ENCODE data around the gene SURF1.

SURF1 gene

GRCh38 chr9:133352635-133353340 is 3.5 kb downstream of the SURF1 start:
- WGBS, 2 experiments: 93 to 94% methylated on average over 8 of the region's 8 CpGs
- Histone ChIP-seq H3K9me3 (ENCODE audit: control insufficient read depth, low read length) (no peaks in the 10 kb centered on the region), H3K36me3 (ENCODE audit: control insufficient read depth, insufficient read depth, low read length) (peaks cover 24% of the 10 kb centered on the region), H3K27ac (ENCODE audit: insufficient read depth, low read depth, low read length, poor library complexity, severe bottlenecking) (no peak overlapping the region), H3K4me3 (ENCODE audit: insufficient read depth, low read depth, low read length) (no peak overlapping the region), H3K27me3 (ENCODE audit: control insufficient read depth, insufficient read depth, low read length, poor library complexity, severe bottlenecking) (no peaks in the 10 kb centered on the region), H3K4me1 (ENCODE audit: control insufficient read depth, insufficient read depth, low read length) (peaks cover 8% of the 10 kb centered on the region)

DNA sequence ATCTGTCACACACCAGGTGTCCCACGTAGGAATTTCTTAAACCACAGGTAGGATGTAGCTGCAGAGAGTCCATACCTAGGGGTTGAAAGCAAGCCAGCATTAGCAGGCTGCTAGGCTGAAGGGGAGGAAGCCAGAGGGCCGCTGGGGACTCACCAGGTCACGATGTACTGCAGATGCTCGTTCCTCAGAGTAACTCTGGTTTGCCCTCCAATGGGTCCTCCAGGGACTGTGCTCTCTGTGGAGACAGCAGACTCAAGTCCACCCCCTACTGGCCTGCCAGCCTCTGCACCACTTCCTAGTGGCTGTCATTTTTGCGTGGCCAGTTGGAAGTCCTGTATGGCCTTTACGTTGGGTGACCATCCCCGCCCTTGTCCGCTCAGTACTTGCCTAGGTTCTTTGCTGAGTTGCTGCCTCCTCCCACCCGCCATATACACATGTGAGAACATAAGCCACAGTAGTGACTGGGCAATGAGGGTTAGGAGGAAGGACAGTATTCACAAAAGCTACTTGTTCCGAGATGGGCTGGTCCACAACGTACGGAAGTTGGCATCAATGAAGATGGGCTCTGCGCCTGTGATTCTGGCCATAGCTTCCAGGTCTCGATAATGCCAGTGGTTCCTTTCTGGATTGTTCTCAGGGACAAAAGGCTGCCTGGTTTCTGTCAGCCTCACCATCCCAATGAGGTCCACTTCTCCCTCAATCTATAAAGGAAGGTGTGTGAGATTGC is 4.2 kb downstream of the SURF1 start:
- no peak overlapping the region for H3K27ac ChIP-seq (ENCODE audit: insufficient read depth, low read depth, low read length, poor library complexity, severe bottlenecking)

GRCh38 chr9:133351526-133351907 is 4.8 kb downstream of the SURF1 start:
- Histone ChIP-seq H3K4me3 (ENCODE audit: insufficient read depth, low read depth, low read length) (no peak overlapping the region), H3K27me3 (ENCODE audit: control insufficient read depth, insufficient read depth, low read length, poor library complexity, severe bottlenecking) (no peaks in the 10 kb centered on the region), H3K4me1 (ENCODE audit: control insufficient read depth, insufficient read depth, low read length) (peaks cover 3% of the 10 kb centered on the region), H3K9me3 (ENCODE audit: control insufficient read depth, low read length) (no peaks in the 10 kb centered on the region), H3K36me3 (ENCODE audit: control insufficient read depth, insufficient read depth, low read length) (peaks cover 24% of the 10 kb centered on the region), H3K27ac (ENCODE audit: insufficient read depth, low read depth, low read length, poor library complexity, severe bottlenecking) (no peak overlapping the region)
- 96% methylated on average over 3 of the region's 3 CpGs for WGBS, 2 experiments

More for the DNA sequence above, 4.2 kb downstream of the SURF1 start:
- Histone ChIP-seq H3K4me1 (ENCODE audit: control insufficient read depth, insufficient read depth, low read length) (peaks cover 1% of the 10 kb centered on the region), H3K9me3 (ENCODE audit: control insufficient read depth, low read length) (no peaks in the 10 kb centered on the region), H3K4me3 (ENCODE audit: insufficient read depth, low read depth, low read length) (no peak overlapping the region), H3K36me3 (ENCODE audit: control insufficient read depth, insufficient read depth, low read length) (peaks cover 24% of the 10 kb centered on the region), H3K27me3 (ENCODE audit: control insufficient read depth, insufficient read depth, low read length, poor library complexity, severe bottlenecking) (no peaks in the 10 kb centered on the region)
- 87% methylated on average over 14 of the region's 14 CpGs for WGBS, 2 experiments

- Histone ChIP-seq H3K27me3 (ENCODE audit: control insufficient read depth, insufficient read depth, low read length, poor library complexity, severe bottlenecking) (no peaks in the 10 kb centered on the region), H3K36me3 (ENCODE audit: control insufficient read depth, insufficient read depth, low read length) (peaks cover 32% of the 10 kb centered on the region), H3K9me3 (ENCODE audit: control insufficient read depth, low read length) (no peaks in the 10 kb centered on the region), H3K4me3 (ENCODE audit: insufficient read depth, low read depth, low read length) (no peak overlapping the region), H3K27ac (ENCODE audit: insufficient read depth, low read depth, low read length, poor library complexity, severe bottlenecking) (no peak overlapping the region), H3K4me1 (ENCODE audit: control insufficient read depth, insufficient read depth, low read length) (peaks cover 7% of the 10 kb centered on the region)
- 91 to 93% methylated on average over 15 of the region's 15 CpGs for whole genome bisulfite sequencing, 2 experiments
Measured at GRCh38 chr9:133349965-133350616, 6.2 kb downstream of the SURF1 start.

DNA sequence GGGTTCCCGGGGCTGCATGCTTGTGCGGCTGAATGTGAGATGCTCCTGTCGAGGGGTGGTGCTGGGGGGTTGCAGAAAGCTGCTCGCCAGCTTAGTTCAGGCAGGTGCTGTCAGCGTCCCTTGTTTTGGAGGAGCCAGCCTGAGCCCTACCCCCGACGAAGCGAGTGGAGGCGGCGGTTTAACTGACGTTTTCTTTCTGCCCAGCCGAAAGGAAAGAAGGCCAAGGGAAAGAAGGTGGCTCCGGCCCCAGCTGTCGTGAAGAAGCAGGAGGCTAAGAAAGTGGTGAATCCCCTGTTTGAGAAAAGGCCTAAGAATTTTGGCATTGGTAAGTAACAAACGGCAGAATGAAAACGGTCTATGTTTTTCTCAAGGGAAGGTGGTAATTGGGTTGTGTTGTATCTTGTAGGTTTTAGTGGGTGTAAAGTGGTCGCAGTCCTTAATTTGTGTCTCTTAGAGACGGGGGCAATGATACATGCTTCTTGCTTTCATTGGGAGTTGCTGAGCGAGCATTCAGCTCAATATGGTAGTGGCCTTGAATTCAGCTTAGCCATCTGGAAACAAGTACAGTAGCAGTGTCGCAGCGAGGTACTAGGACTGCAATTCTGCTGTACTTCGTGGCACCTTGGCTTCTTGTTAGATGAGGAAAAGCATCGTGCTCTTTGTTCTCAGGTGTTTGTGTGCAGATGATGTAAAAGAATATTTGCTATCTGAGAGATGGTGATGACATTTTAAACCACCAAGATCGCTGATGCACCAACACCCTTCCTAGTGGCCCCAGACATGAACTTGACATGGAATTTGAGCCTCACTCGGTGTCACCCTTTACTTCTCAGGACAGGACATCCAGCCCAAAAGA is 7.3 kb downstream of the SURF1 start:
- Histone ChIP-seq H3K27me3 (ENCODE audit: control insufficient read depth, insufficient read depth, low read length, poor library complexity, severe bottlenecking) (no peaks in the 10 kb centered on the region), H3K36me3 (ENCODE audit: control insufficient read depth, insufficient read depth, low read length) (peaks cover 43% of the 10 kb centered on the region), H3K27ac (ENCODE audit: insufficient read depth, low read depth, low read length, poor library complexity, severe bottlenecking) (peak overlapping the region; percentile 87), H3K4me3 (ENCODE audit: insufficient read depth, low read depth, low read length) (peak overlapping the region; percentile 98), H3K4me1 (ENCODE audit: control insufficient read depth, insufficient read depth, low read length) (peaks cover 7% of the 10 kb centered on the region), H3K9me3 (ENCODE audit: control insufficient read depth, low read length) (no peaks in the 10 kb centered on the region)
- 19 to 23% methylated on average over 25 of the region's 25 CpGs for WGBS, 2 experiments

DNA sequence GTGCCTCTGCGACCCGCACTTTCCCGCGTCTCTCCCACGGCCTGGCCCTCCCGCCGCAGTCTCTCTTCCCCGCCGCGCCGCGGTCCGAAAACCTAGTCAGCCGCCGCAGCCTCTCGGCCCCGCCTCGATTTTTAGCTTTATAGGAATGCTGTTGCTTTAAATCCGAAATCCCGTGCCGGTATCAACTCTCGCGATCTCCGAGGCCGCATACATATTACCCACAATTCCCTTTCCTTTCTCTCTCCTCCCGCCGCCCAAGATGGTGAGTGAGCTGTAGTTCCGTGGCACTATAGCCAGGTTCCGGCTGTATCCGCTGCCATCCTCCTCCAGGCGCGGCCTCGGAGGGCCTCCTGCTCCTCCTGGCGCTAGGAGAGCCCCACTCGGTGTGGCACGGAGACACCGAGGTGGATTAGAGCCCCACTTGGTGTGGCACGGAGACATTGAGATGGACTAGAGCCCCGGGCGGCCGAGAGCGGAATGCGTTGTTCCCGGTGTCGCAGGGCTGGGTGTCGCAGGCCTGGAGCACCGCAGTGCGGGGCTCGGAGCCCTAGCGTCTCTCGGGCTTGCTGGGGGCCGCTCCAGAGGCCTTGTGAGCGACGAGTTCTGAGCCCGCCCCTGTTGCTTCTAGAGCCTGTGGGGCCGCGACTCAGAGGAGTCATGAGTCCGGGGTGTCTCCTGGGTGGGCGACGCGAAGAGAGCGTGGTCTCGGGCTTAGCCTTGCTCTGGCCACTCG is 8.1 kb downstream of the SURF1 start, which contains the start of the genes MED22 and RPL7A:
Gene MED22, minus strand, starts transcription at position 147 of the 733 bp plus-strand sequence. CDS start 1,469 bp downstream, outside the sequence.
Gene RPL7A, plus strand, starts transcription at position 234 of the 733 bp plus-strand sequence. Its CDS starts 26 bp downstream, at position 260.
- Histone ChIP-seq H3K9me3 (ENCODE audit: control insufficient read depth, low read length) (no peaks in the 10 kb centered on the region), H3K27me3 (ENCODE audit: control insufficient read depth, insufficient read depth, low read length, poor library complexity, severe bottlenecking) (no peaks in the 10 kb centered on the region), H3K36me3 (ENCODE audit: control insufficient read depth, insufficient read depth, low read length) (peaks cover 51% of the 10 kb centered on the region), H3K4me1 (ENCODE audit: control insufficient read depth, insufficient read depth, low read length) (peaks cover 7% of the 10 kb centered on the region), H3K4me3 (ENCODE audit: insufficient read depth, low read depth, low read length) (peak within 1 kb of the TSS; percentile 98), H3K27ac (ENCODE audit: insufficient read depth, low read depth, low read length, poor library complexity, severe bottlenecking) (peak within 1 kb of the TSS; percentile 87)
- WGBS, 2 experiments: 0% methylated on average over 64 of the region's 64 CpGs

DNA sequence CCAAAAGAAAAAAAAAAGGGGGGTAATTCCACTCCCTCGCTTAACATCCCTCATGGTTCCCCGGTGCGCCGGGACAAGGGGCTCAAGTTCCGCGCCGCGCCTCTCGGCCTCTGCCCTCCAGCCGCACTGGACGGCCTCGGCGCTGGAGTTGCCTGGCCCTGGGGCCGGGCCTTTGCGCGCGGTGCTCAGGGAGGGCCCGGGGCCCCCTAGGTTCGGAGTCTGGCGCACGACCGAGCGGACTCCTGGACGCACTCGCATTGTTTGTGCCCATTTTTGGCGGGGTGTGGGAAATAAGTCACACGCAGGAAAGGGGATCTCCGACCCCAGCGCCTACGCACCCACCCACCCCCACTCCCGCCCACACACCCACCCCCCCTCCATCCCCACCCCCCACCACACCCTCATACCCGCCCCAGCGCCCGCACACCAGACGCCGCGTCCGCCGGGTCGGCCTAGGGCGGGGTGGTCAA is 8.7 kb downstream of the SURF1 start:
- H3K27ac ChIP-seq (ENCODE audit: insufficient read depth, low read depth, low read length, poor library complexity, severe bottlenecking): no peak overlapping the region
- peaks cover 56% of the 10 kb centered on the region for H3K36me3 ChIP-seq (ENCODE audit: control insufficient read depth, insufficient read depth, low read length)
- 0% methylated on average over 36 to 37 of the region's 41 CpGs for WGBS, 2 experiments
- no peaks in the 10 kb centered on the region for H3K9me3 ChIP-seq (ENCODE audit: control insufficient read depth, low read length)
- H3K4me1 ChIP-seq (ENCODE audit: control insufficient read depth, insufficient read depth, low read length): peaks cover 7% of the 10 kb centered on the region
- no peaks in the 10 kb centered on the region for H3K27me3 ChIP-seq (ENCODE audit: control insufficient read depth, insufficient read depth, low read length, poor library complexity, severe bottlenecking)
- peak overlapping the region; percentile 98 for H3K4me3 ChIP-seq (ENCODE audit: insufficient read depth, low read depth, low read length)

DNA sequence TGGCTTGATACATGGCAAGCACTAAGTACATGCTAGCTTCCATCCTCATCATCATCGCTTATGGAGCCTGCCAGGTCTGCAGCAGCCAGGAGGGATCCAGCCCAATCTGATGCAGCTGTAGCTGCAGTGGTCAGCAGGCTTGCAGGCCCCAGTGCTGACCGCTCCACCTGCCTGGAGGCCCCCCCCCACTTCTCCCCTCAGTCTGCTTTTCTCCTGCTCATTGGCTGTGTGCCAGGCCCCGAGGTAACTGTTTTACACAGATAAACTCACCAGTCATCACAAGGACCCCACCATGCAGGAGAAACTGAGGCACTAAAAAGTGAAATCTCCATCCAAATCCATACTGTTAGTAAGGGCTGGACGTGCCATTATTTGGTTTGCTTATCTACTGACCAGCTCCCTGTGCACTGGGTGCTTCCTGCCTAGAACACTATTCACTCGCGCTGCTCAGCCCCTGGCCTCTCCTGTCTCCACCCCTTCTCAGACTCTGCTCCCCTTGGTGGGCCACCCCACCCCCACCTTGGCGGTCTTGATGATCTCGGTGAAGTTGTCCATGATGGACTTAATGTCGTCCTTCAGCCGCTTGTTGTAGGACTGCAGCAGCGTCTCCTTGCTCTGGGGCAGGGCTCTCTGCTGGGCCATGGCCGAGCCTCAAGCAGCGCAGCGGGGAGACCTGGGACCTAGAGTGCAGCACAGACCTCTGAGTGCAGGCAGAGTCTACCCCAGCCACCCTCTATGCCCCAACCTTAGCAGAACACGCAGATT is 10.1 kb downstream of the SURF1 start:
- H3K27ac ChIP-seq (ENCODE audit: insufficient read depth, low read depth, low read length, poor library complexity, severe bottlenecking): no peak overlapping the region
- peaks cover 56% of the 10 kb centered on the region for H3K36me3 ChIP-seq (ENCODE audit: control insufficient read depth, insufficient read depth, low read length)
- no peaks in the 10 kb centered on the region for H3K27me3 ChIP-seq (ENCODE audit: control insufficient read depth, insufficient read depth, low read length, poor library complexity, severe bottlenecking)
- H3K9me3 ChIP-seq (ENCODE audit: control insufficient read depth, low read length): no peaks in the 10 kb centered on the region
- peaks cover 7% of the 10 kb centered on the region for H3K4me1 ChIP-seq (ENCODE audit: control insufficient read depth, insufficient read depth, low read length)
- H3K4me3 ChIP-seq (ENCODE audit: insufficient read depth, low read depth, low read length): peak overlapping the region; percentile 98
- 79 to 82% methylated on average over 15 of the region's 15 CpGs for WGBS, 2 experiments

Data from ectodermal cell (in vitro differentiated cells).